ENCODE measurements around the gene ASPN. TPM values are rescaled to one million over a fixed set of nuclear protein-coding genes. Genes with fewer than 3 reads are reported as not detected.

ASPN gene
- total RNA-seq, 6 donors from 2014 or later, result 3.2 to 9.6 (median 5.8) TPM; not detected in 1

DNA sequence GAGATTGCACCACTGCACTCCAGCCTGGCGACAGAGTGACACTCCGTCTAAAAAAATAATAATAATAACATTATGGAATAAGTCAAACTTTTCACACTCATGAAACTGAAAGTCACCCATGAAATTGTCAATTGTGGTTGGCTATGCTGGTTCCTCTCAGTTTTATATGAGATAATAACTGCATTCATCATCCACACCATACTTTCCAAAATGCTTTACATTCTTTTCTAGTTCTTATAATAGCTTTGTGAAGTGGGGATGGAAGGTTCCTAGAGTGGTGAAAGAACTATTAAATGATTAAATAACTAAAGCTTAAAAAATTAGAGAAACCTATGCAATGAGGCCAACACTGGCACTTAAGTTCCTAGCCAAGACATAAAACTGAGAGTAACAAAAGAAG is 12.6 kb upstream of the ASPN start:
- Histone ChIP-seq H3K4me1 (no peaks in the 10 kb centered on the region), H3K9me3 (no peaks in the 10 kb centered on the region), H3K27me3 (no peaks in the 10 kb centered on the region), H3K27ac (no peak overlapping the region), H3K36me3 (no peaks in the 10 kb centered on the region), H3K4me3 (no peak overlapping the region)
- 83 to 85% methylated on average over 2 of the region's 2 CpGs for WGBS, 2 donors
- TF ChIP-seq EP300 (IDR thresholded peaks at IDR 0.05) (no peak), POLR2AphosphoS5 (IDR thresholded peaks at IDR 0.05) (no peak), POLR2A (IDR thresholded peaks at IDR 0.05) (no peak)
- TF ChIP-seq, protein P1, sequence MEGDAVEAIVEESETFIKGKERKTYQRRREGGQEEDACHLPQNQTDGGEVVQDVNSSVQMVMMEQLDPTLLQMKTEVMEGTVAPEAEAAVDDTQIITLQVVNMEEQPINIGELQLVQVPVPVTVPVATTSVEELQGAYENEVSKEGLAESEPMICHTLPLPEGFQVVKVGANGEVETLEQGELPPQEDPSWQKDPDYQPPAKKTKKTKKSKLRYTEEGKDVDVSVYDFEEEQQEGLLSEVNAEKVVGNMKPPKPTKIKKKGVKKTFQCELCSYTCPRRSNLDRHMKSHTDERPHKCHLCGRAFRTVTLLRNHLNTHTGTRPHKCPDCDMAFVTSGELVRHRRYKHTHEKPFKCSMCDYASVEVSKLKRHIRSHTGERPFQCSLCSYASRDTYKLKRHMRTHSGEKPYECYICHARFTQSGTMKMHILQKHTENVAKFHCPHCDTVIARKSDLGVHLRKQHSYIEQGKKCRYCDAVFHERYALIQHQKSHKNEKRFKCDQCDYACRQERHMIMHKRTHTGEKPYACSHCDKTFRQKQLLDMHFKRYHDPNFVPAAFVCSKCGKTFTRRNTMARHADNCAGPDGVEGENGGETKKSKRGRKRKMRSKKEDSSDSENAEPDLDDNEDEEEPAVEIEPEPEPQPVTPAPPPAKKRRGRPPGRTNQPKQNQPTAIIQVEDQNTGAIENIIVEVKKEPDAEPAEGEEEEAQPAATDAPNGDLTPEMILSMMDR (IDR thresholded peaks at IDR 0.05), result no peak
- DNase-seq, result no peak
- no peak for ATAC-seq (ENCODE audit: low FRiP score in 2 of 2)

DNA sequence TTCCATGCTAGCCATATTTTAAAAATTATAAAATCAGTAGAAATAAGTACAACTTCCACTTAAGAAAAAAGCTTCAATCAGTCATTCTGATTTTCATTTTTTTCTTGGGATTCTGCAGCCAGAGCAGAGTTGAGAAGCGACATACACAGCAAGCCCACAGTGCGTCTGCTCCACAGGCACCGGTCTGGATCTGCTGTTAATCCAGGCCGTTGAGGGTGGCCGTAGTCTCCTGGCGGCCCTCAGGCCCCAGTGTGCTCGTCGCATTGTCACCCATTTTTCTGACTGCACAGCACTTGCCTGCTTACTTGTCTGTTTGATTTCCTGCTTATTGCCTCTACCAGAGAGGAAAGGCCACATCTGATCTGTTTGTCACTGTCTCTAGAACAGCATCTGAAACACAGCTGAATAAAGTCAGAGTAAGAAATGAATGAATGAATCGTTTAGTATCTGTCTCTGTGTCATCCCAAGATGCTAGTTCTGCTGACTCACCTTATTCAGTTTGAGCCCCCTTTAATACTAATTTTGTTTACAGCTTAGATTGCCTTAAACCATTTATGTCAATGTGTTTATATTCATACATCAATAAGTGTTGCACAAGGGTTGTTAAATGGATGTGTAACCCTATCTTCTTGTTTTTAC is 11.6 kb upstream of the ASPN start:
- Histone ChIP-seq H3K9me3 (no peaks in the 10 kb centered on the region), H3K4me1 (no peaks in the 10 kb centered on the region), H3K4me3 (no peak overlapping the region), H3K27ac (no peak overlapping the region), H3K36me3 (no peaks in the 10 kb centered on the region), H3K27me3 (no peaks in the 10 kb centered on the region)
- 84 to 90% methylated on average over 9 of the region's 9 CpGs for WGBS, 2 donors
- TF ChIP-seq POLR2A (IDR thresholded peaks at IDR 0.05) (no peak), POLR2AphosphoS5 (IDR thresholded peaks at IDR 0.05) (no peak), EP300 (IDR thresholded peaks at IDR 0.05) (no peak)
- TF ChIP-seq, protein P1 (IDR thresholded peaks at IDR 0.05), result no peak
- DNase-seq (no peak), ATAC-seq (ENCODE audit: low FRiP score in 2 of 2) (no peak)

DNA sequence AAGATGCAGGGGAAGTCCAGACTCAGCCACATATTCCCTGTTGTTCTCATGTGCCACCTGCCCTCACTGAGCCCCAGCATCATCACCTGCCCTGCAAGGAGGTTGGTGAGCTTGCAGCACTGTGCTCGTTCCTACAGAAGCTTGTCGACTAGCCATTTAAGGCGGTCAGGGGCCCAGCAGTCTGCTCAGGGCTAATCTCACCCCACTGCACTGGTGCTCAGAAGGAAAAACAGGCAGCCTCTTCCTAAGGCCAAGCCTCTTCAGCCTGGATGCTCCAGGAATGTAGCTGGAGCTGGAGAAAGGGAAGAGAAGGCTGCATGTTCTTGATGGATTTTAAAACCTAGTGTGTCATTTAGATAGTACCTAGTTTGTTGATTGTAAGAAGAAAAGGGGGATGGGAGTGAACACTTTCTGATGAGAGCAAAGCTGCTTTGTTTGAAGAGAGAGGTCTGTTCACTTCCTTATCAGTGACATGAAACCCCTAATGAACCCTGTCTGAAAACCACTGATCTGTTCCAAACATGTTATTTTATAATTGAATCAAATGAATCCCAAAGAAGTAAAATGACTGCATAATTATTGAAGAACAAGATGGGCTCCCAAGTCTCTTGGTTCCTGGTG is 10.6 kb upstream of the ASPN start:
- ATAC-seq (ENCODE audit: low FRiP score in 2 of 2), result no peak
- H3K4me3 ChIP-seq, result no peak overlapping the region
- H3K27ac ChIP-seq, result no peak overlapping the region
- TF ChIP-seq, protein P1 (IDR thresholded peaks at IDR 0.05), result no peak
- TF ChIP-seq POLR2AphosphoS5 (IDR thresholded peaks at IDR 0.05), result no peak
- TF ChIP-seq POLR2A (IDR thresholded peaks at IDR 0.05), result no peak
- TF ChIP-seq EP300 (IDR thresholded peaks at IDR 0.05), result no peak
- no peaks in the 10 kb centered on the region for H3K27me3 ChIP-seq
- H3K4me1 ChIP-seq, result no peaks in the 10 kb centered on the region
- H3K9me3 ChIP-seq, result no peaks in the 10 kb centered on the region
- no peak for DNase-seq
- WGBS, 2 donors, result 53 to 55% methylated on average over 3 of the region's 3 CpGs
- H3K36me3 ChIP-seq, result no peaks in the 10 kb centered on the region

DNA sequence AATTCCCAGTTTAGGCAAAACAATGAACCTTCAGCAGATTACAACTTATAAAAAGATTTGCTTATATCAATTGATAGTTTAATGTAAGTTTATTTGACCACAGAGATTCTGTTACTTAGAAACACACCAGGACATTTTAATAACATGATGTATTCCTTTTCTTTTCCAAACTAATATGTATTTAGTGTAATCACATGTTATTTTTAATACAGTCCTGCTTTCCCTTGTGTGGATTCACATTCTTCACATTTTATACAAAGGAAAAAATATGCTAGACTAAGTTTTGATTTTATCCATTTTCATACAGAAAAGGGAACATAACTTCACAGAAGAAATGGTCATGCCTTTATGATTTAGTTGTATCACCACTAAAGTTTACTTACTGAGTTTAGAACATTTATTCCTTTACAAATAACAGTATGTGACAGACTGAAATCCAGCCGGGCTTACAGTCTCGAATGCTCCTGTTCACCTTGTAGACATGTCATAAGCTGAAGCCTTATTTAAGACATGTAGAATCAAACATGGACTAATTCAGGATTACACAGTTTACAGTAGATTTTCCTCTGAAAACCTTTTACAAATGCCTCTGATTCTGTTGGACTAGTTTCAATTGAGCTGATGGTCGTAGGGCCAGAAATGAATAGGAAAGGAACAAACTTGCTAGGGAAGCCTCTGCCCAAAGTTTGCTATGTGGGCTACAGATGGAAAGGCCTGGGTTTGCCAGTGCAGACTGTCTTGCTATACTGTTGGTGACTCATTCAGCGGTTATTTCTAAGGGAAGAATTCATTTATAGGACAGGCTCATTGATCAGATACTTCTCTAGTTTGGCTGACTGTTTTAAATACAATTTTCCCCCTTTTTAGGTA is 6.6 kb upstream of the ASPN start:
- H3K27ac ChIP-seq, result peak overlapping the region in 1 of 4 donors; percentile 8
- 78 to 79% methylated on average over 4 of the region's 4 CpGs for WGBS, 2 donors
- TF ChIP-seq POLR2A (IDR thresholded peaks at IDR 0.05) (no peak), EP300 (IDR thresholded peaks at IDR 0.05) (no peak), POLR2AphosphoS5 (IDR thresholded peaks at IDR 0.05) (no peak)
- TF ChIP-seq, protein P1 (IDR thresholded peaks at IDR 0.05), result no peak
- H3K4me3 ChIP-seq, result no peak overlapping the region
- DNase-seq (no peak), ATAC-seq (ENCODE audit: low FRiP score in 2 of 2) (no peak)
- H3K9me3 ChIP-seq, result no peaks in the 10 kb centered on the region
- H3K4me1 ChIP-seq, result peaks cover 0 to 6% (median 3%) of the 10 kb centered on the region in 4 donors
- H3K27me3 ChIP-seq, result no peaks in the 10 kb centered on the region
- H3K36me3 ChIP-seq, result no peaks in the 10 kb centered on the region

Measured in upper lobe of left lung (tissue), 6 donors.